HG02973 (cell line): Measurements from ENCODE around the gene PCDHGA3.
"Not testable (repeated sequence)": the region's sequence is repeated elsewhere in the genome, so short reads cannot be mapped to it uniquely, and the experiment has no call there.

Source experiments
- ATAC-seq: cut with Tn5 transposase; IDR thresholded peaks from one replicate; pipeline ENCODE4 v1.9.1; 2021; ENCODE audit warnings: moderate library complexity; ENCODE audit not compliant: unreplicated experiment

The PCDHGA3 gene

DNA sequence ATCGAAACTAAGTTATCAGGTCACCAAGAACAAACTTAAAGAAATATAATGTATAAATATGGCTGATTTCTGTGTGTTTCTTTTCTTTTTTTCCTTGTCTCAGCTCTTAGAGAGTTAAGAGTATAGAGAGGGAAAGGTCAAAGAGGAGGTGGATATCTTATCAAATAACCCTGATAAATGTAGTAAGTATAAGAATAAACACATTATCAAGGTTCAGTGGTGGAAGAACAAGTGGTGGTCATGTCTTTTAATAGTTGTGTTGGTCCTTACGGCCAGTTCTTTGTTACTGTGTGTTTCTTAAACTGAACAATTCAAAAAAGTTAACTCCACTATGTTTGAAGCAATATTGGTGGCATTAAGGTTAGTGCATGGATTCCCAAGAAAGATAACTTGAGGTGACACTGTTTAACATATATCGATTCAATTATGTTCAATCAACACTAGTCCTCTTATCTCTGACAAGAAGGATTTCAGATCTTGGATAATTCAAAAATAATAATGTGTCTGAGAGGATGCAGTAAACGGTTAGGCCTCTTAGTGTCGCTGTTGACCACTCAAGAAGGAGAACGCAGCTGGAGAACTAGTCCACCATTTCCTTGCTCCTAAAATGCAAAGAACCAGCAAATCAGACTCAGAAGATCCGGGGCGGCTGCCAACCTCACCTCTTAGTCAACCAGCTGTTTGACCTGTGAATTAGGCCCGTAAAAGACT lies at the start of gene PCDHGA3:
Gene PCDHGA3, plus strand, starts transcription at position 588 of the 711 bp plus-strand sequence. CDS start 205 bp downstream, outside the sequence.
- ATAC-seq = no peak

DNA sequence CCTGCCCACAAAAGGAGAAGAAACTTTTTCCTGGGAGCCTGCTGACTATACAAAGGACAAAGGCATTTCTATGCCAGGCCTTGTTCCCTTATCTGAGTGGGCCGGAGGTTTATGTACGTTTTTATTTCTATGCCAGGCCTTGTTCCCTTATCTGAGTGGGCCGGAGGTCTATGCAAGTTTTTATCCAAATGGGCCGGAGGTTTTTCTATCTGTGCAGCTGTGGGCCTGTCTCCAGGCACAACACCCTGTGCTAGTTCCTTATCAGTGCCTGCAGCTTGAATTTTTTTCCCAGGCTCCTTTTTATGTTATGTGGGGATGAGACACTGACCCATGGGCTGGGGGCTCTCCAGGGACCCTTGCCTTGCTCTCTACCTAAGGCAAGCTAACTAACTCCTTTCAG lies 45.3 kb upstream of the PCDHGA3 start:
- no peak for ATAC-seq

DNA sequence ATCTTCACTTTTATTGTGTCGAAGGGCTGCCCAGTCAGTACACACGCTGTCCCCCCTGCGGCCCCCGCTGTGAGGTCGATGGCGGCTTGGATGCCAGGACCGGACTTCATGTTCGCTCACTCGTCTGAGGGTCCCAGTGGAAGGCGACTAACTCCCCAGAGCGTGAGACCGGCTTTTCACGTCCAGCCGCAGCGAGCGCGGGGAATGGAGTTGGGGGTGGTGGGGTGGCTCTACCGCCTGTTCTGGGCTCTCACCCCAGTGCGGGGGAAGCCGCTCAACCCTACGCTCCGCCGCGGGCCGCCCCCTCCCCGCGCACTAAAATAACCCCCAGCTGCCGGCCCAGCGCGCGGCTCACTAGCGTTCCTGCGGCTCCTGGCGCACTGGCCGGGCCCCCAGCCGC lies 39.9 kb upstream of the PCDHGA3 start, which contains the start of gene SLC25A2:
Gene SLC25A2, minus strand, starts transcription at position 294 of the 400 bp plus-strand sequence. Its CDS starts 184 bp downstream, at position 110.
- ATAC-seq = no peak

DNA sequence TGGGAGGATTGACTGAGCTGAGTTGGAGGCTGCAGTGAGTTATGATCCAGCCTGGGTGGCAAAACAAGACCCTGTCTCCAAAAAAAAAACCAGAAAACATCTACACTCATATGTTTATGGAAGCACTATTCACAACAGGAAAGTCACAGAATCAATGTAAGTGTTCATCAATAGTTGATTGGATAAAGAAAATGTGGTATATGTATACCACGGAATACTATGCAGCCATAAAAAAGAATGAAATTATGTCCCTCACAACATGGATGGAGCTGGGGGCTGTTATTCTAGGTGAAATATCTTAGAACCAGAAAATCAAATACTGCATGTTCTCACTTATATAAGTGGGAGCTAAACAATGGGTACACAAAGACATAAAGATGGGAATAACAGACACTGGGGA lies 37.0 kb upstream of the PCDHGA3 start:
- ATAC-seq = no peak

DNA sequence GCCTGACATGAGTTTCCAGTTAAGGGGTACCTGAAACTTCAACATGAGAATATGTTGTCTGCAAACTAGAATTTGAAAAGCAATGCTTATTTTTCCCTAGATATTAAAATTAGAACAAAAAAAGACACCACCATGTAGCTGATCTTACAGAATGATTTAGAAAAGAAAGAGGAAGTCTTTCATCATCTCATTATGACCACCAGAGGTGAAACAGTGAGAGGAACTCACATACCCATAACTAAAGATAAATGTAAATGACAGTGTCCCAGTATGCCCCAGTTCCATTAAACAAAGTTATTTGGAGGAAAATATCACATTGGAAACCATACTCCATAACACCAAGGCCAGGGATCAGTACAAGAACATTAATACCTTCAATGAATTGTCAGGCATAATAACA lies 29.9 kb upstream of the PCDHGA3 start:
- ATAC-seq = no peak

DNA sequence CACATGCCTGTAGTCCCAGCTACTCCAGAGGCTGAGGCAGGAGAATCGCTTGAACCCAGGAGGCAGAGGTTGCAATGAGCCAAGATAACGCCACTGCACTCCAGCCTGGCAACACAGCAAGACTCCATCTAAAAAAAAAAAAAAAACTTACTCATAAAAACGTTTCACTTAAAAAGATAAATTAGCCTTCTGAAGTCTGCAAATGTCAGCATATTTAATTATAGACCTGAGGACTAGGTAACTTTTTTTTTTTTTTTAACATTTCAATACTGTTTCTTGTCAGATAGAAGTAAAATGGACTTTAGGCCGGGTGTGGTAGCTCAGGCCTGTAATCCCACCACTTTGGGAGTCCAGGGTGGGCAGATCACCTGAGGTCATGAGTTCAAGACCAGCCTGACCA lies 26.7 kb upstream of the PCDHGA3 start:
- ATAC-seq = not testable (repeated sequence)

DNA sequence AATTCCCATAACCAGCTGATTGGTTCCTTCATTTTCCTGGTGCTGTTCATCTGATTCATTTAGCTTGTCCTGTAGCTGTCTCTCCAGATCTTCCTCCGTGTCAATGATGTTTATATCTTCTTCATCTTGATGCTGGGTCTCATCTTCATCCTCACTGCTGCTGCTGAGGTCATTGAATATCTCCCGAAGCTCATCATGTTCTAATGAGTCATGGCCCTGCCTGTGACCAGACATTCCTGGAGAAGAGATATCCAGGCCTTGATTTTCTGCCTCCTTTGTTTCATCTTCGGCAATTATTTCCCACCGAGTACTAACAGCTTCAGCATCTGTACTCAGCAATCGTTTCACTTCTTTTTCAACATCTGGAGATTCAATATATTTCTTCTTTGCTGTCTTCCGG lies 24.4 kb upstream of the PCDHGA3 start:
- no peak for ATAC-seq

DNA sequence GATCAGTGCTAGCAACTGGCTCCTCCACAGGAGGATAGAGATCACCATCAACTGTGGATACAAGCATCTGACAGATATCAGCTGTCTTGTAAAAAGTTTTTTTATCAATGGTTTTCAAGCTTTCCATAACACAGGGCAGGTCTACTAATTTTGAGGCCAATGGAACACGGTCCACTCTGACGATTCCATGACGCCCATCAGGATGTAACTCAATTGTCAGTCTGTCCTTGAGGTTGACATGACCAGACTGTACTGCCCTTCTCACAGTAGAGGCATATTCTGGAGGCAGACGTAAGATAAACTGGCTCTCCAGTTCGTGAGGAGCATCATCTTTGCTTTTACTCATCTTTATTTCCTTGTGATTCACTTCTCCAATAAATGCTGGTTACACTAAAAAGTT lies 23.9 kb upstream of the PCDHGA3 start:
- no peak for ATAC-seq

DNA sequence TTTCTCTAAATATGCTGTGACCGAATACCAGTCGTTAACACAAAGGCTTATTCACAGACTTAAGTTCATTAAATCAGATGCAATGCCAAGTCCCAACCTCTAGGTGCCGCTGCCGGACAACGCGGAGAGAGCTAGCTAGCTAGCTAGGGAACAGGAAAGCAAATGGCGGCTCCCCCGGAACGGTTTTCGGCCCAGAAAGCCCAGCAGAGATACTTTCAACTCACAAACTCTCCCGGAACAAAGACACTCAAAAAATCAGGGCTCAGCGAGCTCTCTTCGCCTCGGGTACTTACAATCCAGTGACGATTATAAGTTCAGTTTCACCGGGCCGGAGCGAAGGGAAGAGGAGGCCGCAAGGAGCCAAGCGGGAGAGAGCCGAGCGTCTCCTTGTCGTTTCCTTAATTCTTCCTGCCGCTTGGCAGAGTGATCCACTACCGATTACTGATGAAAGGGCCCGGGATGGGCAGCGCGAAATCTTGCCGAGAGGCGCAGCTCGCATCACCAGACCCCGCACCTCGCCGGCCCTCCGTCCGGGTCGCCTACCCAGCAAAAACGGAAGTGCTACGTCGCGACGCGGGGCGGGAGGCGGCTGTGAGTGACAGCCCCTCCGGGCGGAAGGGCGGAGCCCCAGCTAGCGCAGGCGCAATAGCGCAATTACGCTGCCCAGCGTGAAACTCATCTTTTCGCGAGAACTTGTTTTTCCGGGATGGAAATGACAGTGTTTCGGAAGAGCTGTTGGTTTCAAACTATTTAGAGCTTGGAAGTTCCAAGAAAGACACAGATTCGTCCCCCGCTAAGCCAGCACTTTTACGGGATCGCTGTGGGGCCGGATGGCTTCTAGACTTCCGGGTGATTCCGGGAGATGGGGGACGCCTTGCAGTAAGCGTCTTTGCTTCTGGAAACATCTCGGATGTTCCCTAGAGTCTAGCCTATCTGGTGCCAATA lies 23.1 kb upstream of the PCDHGA3 start, which contains the start of gene TAF7:
Gene TAF7, minus strand, starts transcription at position 560 of the 945 bp plus-strand sequence. CDS start 740 bp downstream, outside the sequence.
- peak; percentile 91 for ATAC-seq

DNA sequence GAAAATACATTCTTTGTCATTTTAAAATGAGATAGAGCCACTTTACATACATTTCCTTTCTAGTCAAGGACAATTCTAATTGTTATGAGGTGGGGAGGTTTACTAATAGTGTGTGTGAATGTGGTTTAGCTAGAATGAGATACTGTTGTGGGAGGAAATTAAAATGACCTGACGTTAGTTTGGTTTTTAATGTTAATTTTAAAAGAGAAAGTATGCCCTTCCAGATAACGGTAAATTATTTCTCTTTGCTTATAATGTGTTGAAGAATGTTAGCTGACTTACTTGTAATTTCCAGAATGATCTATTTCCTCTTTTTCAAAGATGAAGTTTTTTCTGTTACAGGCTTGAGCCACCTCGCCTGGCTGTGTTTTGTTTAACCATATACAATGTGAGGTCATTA lies 21.4 kb upstream of the PCDHGA3 start:
- no peak for ATAC-seq

DNA sequence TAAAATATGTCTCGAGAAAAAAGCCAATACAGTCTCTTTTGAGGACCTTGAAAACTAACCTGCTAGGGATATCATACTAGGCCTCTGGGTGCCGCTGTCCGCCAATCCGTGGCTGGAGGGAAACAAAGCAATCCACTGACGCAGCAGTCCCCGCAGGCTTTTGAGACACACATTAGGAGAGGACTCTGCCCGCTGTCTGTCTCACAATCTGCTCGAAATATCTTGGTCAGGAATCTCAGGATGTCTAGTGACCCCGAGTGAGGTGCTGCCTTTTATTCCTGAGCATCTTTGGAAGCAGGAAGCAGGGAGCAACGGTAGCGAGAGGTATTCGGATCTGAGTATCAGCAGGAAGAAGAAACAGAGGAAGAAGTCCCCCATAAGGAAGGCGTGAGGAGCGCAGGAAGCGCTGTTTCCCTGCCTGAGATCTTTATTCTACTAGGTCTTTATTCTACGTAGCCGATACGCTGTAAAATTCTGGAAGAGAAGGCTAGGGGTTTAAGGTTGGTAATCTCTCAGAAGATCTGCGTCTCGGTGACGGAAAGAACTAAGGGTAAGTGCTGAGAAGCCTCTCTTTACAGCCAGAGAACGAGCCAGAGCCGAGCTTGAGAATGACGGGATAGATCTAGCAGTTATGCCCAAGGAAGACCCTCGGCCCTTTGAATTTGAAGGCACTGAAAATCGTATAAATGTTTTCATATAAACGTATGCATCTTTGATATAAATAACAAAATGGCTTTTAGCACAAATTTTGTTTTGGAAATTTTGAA lies 17.4 kb upstream of the PCDHGA3 start:
- peak; percentile 75 for ATAC-seq

DNA sequence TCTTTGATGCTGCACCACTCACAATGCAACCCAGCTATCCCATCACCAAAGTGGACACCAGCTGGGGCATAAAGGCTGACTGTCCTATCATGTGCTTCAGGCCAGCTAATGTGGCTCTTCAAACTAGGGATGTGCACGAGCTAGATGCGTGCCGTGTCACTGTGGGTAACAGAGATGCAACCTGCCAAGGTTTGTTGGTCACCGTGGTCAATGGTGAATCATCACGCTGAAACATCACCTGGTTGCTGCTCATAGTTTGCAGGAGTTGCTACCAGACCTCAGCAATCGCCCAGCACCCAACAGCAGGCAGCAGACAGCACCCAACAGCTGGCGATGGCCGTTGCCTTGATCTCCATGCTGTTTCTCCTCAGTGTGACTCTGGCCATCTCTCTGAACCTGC lies 15.4 kb upstream of the PCDHGA3 start:
- ATAC-seq = no peak

DNA sequence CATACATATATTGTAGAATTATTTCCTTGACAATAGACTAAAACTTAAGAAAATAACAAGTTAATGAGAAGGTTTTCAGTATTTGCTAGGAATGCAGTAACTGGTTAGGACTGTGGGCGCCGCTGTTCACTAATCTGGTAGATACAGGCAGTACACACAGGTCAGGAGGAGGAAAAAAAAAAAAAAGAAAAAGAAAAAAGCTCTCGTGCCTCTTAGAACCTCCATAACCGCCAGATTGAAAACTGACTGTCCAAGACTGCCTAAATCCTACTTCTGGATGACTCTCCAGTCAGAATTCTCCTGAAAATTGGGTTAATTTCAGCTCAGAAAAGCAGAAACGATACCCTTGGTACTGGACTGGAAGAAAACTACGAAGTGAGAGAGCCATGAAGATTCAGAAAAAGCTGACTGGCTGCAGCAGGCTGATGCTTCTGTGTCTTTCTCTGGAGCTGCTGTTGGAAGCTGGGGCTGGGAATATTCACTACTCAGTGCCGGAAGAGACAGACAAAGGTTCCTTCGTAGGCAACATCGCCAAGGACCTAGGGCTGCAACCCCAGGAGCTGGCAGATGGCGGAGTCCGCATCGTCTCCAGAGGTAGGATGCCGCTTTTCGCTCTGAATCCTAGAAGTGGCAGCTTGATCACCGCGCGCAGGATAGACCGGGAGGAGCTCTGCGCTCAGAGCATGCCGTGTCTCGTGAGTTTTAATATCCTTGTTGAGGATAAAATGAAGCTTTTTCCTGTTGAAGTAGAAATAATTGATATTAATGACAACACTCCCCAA lies 13.1 kb upstream of the PCDHGA3 start, which contains the start of gene PCDHGA1:
Gene PCDHGA1, plus strand, starts transcription at position 216 of the 782 bp plus-strand sequence.
- ATAC-seq = no peak

DNA sequence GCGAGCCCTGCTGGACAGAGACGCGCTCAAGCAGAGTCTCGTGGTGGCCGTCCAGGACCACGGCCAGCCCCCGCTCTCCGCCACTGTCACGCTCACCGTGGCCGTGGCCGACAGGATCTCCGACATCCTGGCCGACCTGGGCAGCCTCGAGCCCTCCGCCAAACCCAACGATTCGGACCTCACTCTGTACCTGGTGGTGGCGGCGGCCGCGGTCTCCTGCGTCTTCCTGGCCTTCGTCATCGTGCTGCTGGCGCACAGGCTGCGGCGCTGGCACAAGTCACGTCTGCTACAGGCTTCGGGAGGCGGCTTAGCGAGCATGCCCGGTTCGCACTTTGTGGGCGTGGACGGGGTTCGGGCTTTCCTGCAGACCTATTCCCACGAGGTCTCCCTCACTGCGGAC lies 11.1 kb upstream of the PCDHGA3 start:
- ATAC-seq = not testable (repeated sequence)

DNA sequence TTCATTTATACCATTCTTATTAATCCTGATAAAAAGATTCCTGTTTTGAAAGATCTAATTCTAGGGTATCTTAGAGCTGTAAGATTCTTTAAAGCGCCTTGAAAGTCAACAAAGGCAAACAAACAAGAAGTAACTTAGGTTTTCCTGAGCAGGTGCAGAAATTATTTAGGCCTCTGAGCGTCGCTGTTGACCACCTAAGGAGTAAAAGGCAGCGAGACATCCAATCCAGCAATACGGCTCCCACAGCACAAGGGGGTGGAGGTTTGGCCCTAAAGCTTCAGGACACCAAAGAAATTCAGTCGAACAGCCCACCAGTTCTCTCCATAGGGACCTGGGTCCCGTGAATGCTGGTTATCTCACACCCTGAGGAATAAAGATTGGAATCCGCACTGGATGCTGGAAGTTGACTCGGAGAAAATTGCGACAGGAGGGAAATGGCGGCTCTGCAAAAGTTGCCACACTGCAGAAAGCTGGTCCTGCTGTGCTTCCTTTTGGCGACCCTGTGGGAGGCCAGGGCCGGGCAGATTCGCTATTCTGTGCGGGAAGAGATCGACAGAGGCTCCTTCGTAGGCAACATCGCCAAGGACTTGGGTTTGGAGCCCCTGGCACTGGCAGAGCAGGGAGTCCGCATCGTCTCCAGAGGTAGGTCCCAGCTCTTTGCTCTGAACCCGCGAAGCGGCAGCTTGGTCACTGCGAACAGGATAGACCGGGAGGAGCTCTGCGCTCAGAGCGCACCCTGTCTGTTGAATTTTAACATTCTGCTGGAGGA lies 4.9 kb upstream of the PCDHGA3 start, which contains the start of gene PCDHGA2:
Gene PCDHGA2, plus strand, starts transcription at position 223 of the 769 bp plus-strand sequence.
- peak; percentile 60 for ATAC-seq

DNA sequence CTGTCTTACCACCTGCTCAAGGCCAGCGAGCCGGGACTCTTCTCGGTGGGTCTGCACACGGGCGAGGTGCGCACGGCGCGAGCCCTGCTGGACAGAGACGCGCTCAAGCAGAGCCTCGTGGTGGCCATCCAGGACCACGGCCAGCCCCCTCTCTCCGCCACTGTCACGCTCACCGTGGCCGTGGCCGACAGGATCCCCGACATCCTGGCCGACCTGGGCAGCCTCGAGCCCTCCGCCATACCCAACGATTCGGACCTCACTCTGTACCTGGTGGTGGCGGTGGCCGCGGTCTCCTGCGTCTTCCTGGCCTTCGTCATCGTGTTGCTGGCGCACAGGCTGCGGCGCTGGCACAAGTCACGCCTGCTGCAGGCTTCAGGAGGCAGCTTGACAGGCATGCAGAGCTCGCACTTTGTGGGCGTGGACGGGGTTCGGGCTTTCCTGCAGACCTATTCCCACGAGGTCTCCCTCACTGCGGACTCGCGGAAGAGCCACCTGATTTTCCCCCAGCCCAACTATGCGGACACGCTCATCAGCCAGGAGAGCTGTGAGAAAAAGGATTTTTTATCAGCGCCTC lies 2.8 kb upstream of the PCDHGA3 start:
- not testable (repeated sequence) for ATAC-seq

DNA sequence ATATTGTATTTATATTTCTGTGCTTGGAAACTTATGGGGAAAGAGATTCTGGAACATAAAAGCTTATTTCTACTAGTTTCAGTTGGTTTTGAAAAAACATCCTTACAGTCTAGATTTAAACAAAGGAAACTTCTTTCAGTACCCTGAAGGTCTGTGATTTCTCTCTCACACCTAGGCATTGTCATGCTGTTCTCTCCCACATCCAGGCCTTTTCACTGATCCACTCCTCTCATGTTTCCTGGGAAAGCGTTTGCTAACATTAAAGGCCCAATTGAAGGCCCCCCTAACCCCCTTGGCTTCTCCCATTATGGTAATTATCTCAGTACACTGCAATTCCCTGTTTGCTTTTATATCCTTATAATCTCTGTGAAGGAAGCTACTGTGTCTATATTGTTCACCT lies 856 bp upstream of the PCDHGA3 start:
- ATAC-seq = no peak

DNA sequence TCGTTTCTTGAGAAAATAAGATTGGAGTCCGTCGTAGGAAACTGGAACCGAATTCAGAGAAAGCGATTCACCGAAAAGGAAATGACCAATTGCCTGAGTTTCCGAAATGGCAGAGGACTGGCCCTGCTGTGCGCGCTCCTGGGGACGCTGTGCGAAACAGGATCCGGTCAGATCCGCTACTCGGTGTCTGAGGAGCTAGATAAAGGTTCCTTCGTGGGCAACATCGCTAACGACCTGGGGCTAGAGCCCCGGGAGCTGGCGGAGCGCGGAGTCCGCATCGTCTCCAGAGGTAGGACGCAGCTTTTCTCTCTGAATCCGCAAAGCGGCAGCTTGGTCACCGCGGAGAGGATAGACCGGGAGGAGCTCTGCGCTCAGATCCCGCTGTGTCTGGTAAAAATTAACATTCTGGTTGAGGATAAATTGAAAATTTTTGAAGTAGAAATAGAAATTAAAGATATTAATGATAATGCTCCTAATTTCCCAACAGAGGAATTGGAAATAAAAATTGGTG lies 379 bp downstream of the PCDHGA3 start:
- no peak for ATAC-seq

DNA sequence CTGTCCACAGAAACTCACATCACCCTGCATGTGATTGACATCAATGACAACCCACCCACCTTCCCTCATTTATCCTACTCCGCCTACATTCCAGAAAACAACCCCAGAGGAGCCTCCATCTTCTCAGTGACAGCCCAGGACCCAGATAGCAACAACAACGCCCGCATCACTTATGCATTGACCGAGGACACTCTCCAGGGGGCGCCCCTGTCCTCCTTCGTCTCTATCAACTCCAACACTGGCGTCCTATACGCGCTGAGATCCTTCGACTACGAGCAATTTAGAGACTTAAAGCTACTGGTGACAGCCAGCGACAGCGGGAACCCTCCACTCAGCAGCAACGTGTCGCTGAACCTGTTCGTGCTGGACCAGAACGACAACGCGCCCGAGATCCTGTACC lies 1.7 kb downstream of the PCDHGA3 start:
- ATAC-seq = no peak
